Right lobe of liver (tissue), 4 donors: Measurements from ENCODE around the gene CCDC88A.

Experiments used
- CTCF ChIP-seq, 4 donors: fragments of 200-600 bp in 3 of 4; fragments of 450-650 bp in 1 of 4; IDR thresholded peaks; one replicate each; pipeline versions ENCODE4 v1.5.1 to v1.8.0; 2016 to 2022; ENCODE audit warnings: antibody characterized with exemption in 4 of 4, mild to moderate bottlenecking in 2 of 4
- POLR2A ChIP-seq: fragments of 450-650 bp; IDR thresholded peaks from one replicate; pipeline ENCODE4 v1.6.1; 2017; ENCODE audit warnings: antibody characterized with exemption, mild to moderate bottlenecking
- donor health status: DM: no; HTN: no; CAD: no.
- donor health status: DM: no; HTN: no; CAD: no.
- donor health status: DM: no; HTN: yes; CAD: no.

- TF ChIP-seq POLR2A, result no peak
- TF ChIP-seq CTCF (IDR thresholded peaks at IDR 0.05), result no peak
These were observed 142.3 kb downstream of the CCDC88A start for GRCh38 chr2:55277310-55277709.
